ENCODE measurements around the gene IFT80.

The IFT80 gene

GRCh38 chr3:160217675-160218074, 181.3 kb downstream of the IFT80 start:
- Histone ChIP-seq H3K36me3 (ENCODE audit: control insufficient read depth, low read depth, low read length) (no peaks in the 10 kb centered on the region), H3K9me3 (ENCODE audit: control insufficient read depth, low read depth, low read length) (no peaks in the 10 kb centered on the region), H3K27me3 (ENCODE audit: control insufficient read depth, insufficient read depth, low read length) (peaks cover 2% of the 10 kb centered on the region), H3K9ac (ENCODE audit: low read length) (no peak overlapping the region), H3K4me3 (ENCODE audit: low read length) (no peak overlapping the region), H3K4me1 (ENCODE audit: control insufficient read depth, low read depth, low read length) (peaks cover 5% of the 10 kb centered on the region), H3K27ac (ENCODE audit: low read length) (no peak overlapping the region)

- Histone ChIP-seq H3K9ac (ENCODE audit: low read length) (no peak overlapping the region), H3K27me3 (ENCODE audit: control insufficient read depth, insufficient read depth, low read length) (no peaks in the 10 kb centered on the region), H3K4me1 (ENCODE audit: control insufficient read depth, low read depth, low read length) (peaks cover 5% of the 10 kb centered on the region), H3K27ac (ENCODE audit: low read length) (no peak overlapping the region), H3K4me3 (ENCODE audit: low read length) (no peak overlapping the region), H3K9me3 (ENCODE audit: control insufficient read depth, low read depth, low read length) (no peaks in the 10 kb centered on the region), H3K36me3 (ENCODE audit: control insufficient read depth, low read depth, low read length) (no peaks in the 10 kb centered on the region)
Measured at GRCh38 chr3:160213191-160213590, 185.8 kb downstream of the IFT80 start.

- Histone ChIP-seq H3K36me3 (ENCODE audit: control insufficient read depth, low read depth, low read length) (no peaks in the 10 kb centered on the region), H3K4me3 (ENCODE audit: low read length) (no peak overlapping the region), H3K9ac (ENCODE audit: low read length) (no peak overlapping the region), H3K9me3 (ENCODE audit: control insufficient read depth, low read depth, low read length) (no peaks in the 10 kb centered on the region), H3K27me3 (ENCODE audit: control insufficient read depth, insufficient read depth, low read length) (no peaks in the 10 kb centered on the region), H3K27ac (ENCODE audit: low read length) (no peak overlapping the region), H3K4me1 (ENCODE audit: control insufficient read depth, low read depth, low read length) (no peaks in the 10 kb centered on the region)
Measured at GRCh38 chr3:160210799-160211221, 188.2 kb downstream of the IFT80 start.

DNA sequence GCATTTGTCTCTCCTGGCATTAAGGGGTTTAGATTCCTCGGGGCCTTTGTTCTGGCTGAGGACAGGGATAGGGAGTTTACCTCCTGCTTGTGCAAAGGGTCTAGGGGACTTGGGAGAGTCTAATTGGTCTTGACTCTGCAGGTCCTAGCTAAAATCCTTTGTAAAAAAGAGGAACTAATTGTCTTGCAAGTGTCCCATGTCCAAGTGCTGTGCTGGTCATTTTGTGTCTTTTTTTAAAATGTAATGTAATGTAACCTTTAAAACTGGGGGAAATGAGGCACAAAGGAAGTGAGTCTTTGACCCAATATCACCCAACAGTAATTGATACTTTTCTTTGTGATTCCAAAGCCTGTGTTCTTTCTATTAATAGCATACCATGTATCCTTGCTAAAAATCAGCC, 188.7 kb downstream of the IFT80 start:
- H3K9me3 ChIP-seq (ENCODE audit: control insufficient read depth, low read depth, low read length) = no peaks in the 10 kb centered on the region
- H3K4me3 ChIP-seq (ENCODE audit: low read length) = no peak overlapping the region
- H3K27ac ChIP-seq (ENCODE audit: low read length) = no peak overlapping the region
- no peak overlapping the region for H3K9ac ChIP-seq (ENCODE audit: low read length)
- H3K27me3 ChIP-seq (ENCODE audit: control insufficient read depth, insufficient read depth, low read length) = no peaks in the 10 kb centered on the region
- H3K36me3 ChIP-seq (ENCODE audit: control insufficient read depth, low read depth, low read length) = no peaks in the 10 kb centered on the region
- H3K4me1 ChIP-seq (ENCODE audit: control insufficient read depth, low read depth, low read length) = no peaks in the 10 kb centered on the region

Measured in iPS-18a (cell line).